ENCODE measurements around the gene DROSHA.
"Not testable (repeated sequence)": the region's sequence is repeated elsewhere in the genome, so short reads cannot be mapped to it uniquely, and the experiment has no call there.

Gene DROSHA

GRCh38 chr5:31378838-31379237 is 153.1 kb downstream of the DROSHA start:
- peak; percentile 53 for DNase-seq (ENCODE audit: low read depth)

- DNase-seq (ENCODE audit: low read depth) = no peak
Observed at GRCh38 chr5:31378136-31378535, 153.8 kb downstream of the DROSHA start.

- DNase-seq (ENCODE audit: low read depth) = no peak
Observed at GRCh38 chr5:31377274-31377946, 154.5 kb downstream of the DROSHA start.

GRCh38 chr5:31375999-31376720 is 155.7 kb downstream of the DROSHA start:
- DNase-seq (ENCODE audit: low read depth) = no peak

GRCh38 chr5:31372124-31372523 is 159.8 kb downstream of the DROSHA start:
- DNase-seq (ENCODE audit: low read depth) = no peak

- DNase-seq (ENCODE audit: low read depth) = peak; percentile 43
Observed at GRCh38 chr5:31366941-31367340, 165.0 kb downstream of the DROSHA start.

GRCh38 chr5:31365776-31366175 is 166.1 kb downstream of the DROSHA start:
- DNase-seq (ENCODE audit: low read depth) = no peak

- peak; percentile 67 for DNase-seq (ENCODE audit: low read depth)
Observed at GRCh38 chr5:31364881-31365636, 166.8 kb downstream of the DROSHA start.

- DNase-seq (ENCODE audit: low read depth) = no peak
Observed at GRCh38 chr5:31362931-31363568, 168.8 kb downstream of the DROSHA start.

GRCh38 chr5:31362529-31362900 is 169.4 kb downstream of the DROSHA start:
- DNase-seq (ENCODE audit: low read depth) = no peak

GRCh38 chr5:31361704-31362528 is 170.0 kb downstream of the DROSHA start:
- not testable (repeated sequence) for DNase-seq (ENCODE audit: low read depth)

- peak; percentile 60 for DNase-seq (ENCODE audit: low read depth)
Observed at GRCh38 chr5:31361234-31361633, 170.7 kb downstream of the DROSHA start.

GRCh38 chr5:31359839-31360238 is 172.1 kb downstream of the DROSHA start:
- no peak for DNase-seq (ENCODE audit: low read depth)

- no peak for DNase-seq (ENCODE audit: low read depth)
Observed at GRCh38 chr5:31357038-31357437, 174.9 kb downstream of the DROSHA start.

GRCh38 chr5:31355337-31355736 is 176.6 kb downstream of the DROSHA start:
- DNase-seq (ENCODE audit: low read depth) = no peak

Measured in stromal cell of bone marrow (primary cell).